Loucy (cell line): ENCODE measurements around the gene PSMD1.

Source experiments
- EZH2phosphoT487 ChIP-seq: fragments of 200-600 bp; IDR thresholded peaks from 2 replicates; pipeline ENCODE4 v1.6.1; 2018; ENCODE audit warnings: antibody characterized with exemption, mild to moderate bottlenecking, moderate library complexity, borderline replicate concordance
- TF ChIP-seq, protein P1 (sequence below): fragments of 200-600 bp; sonication (generic); conservative IDR thresholded peaks from 2 replicates; pipeline ENCODE4 v1.5.1; 2014; ENCODE audit warnings: mild to moderate bottlenecking, antibody characterized with exemption, low read length

DNA sequence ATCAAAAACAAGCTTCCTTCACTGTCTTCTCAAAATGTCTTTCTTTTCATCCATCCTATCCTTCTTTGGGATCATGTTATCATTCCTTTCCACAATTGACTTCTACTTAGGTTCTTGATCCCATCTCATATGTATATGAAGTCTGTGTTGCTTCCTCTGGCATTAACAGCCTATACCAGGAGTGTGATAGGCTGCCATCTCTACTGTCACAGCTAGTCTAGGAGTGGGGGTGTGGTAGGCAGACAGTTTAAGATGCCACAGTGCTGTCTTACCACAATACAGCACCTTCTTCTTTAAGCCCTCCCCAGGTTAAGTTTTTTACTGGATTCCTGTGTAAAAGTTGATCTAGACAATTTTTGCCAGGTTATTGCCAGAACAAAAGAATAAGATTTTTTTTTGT is 71.9 kb downstream of the PSMD1 start:
- TF ChIP-seq, protein P1, sequence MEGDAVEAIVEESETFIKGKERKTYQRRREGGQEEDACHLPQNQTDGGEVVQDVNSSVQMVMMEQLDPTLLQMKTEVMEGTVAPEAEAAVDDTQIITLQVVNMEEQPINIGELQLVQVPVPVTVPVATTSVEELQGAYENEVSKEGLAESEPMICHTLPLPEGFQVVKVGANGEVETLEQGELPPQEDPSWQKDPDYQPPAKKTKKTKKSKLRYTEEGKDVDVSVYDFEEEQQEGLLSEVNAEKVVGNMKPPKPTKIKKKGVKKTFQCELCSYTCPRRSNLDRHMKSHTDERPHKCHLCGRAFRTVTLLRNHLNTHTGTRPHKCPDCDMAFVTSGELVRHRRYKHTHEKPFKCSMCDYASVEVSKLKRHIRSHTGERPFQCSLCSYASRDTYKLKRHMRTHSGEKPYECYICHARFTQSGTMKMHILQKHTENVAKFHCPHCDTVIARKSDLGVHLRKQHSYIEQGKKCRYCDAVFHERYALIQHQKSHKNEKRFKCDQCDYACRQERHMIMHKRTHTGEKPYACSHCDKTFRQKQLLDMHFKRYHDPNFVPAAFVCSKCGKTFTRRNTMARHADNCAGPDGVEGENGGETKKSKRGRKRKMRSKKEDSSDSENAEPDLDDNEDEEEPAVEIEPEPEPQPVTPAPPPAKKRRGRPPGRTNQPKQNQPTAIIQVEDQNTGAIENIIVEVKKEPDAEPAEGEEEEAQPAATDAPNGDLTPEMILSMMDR, result no peak
- TF ChIP-seq EZH2phosphoT487, result no peak
